ENCODE results near the gene MPRIP.

GRCh38 chr17:17132746-17133145, 90.5 kb downstream of the MPRIP start:
- no peak for TF ChIP-seq CTCF (conservative IDR thresholded peaks at IDR 0.05)
- TF ChIP-seq ZFX (IDR thresholded peaks at IDR 0.05): no peak
